ENCODE measurements around the gene TTC3.
"Not testable (repeated sequence)": the region's sequence is repeated elsewhere in the genome, so short reads cannot be mapped to it uniquely, and the experiment has no call there.

Gene TTC3

GRCh38 chr21:37072988-37073416 is at the start of gene TTC3, which contains the start of gene PIGP:
TTC3 (plus strand) TSS chr21:37073254; CDS start chr21:37087258, 14,004 bp downstream.
PIGP (minus strand) TSS chr21:37073071; CDS start chr21:37072515, 556 bp downstream.
- no peak for TF ChIP-seq CTCF (IDR thresholded peaks at IDR 0.05; ENCODE audit: insufficient read depth, low read depth, low read length, missing control alignments)
- peak within 1 kb of the TSS; percentile 100 for H3K4me3 ChIP-seq (ENCODE audit: low read depth, low read length)
- DNase-seq (ENCODE audit: low read depth): peak; percentile 97

GRCh38 chr21:37026499-37026898 is 46.6 kb upstream of the TTC3 start:
- no peak for TF ChIP-seq CTCF (IDR thresholded peaks at IDR 0.05; ENCODE audit: insufficient read depth, low read depth, low read length, missing control alignments)

GRCh38 chr21:37028570-37028969 is 44.5 kb upstream of the TTC3 start:
- no peak for TF ChIP-seq CTCF (IDR thresholded peaks at IDR 0.05; ENCODE audit: insufficient read depth, low read depth, low read length, missing control alignments)
- DNase-seq (ENCODE audit: low read depth): no peak
- no peak overlapping the region for H3K4me3 ChIP-seq (ENCODE audit: low read depth, low read length)

More at GRCh38 chr21:37026499-37026898, 46.6 kb upstream of the TTC3 start:
- no peak overlapping the region for H3K4me3 ChIP-seq (ENCODE audit: low read depth, low read length)
- DNase-seq (ENCODE audit: low read depth): no peak

- no peak for DNase-seq (ENCODE audit: low read depth)
- TF ChIP-seq CTCF (IDR thresholded peaks at IDR 0.05; ENCODE audit: insufficient read depth, low read depth, low read length, missing control alignments): no peak
- no peak overlapping the region for H3K4me3 ChIP-seq (ENCODE audit: low read depth, low read length)
Observed at GRCh38 chr21:37030864-37031263, 42.2 kb upstream of the TTC3 start.

- H3K4me3 ChIP-seq (ENCODE audit: low read depth, low read length): no peak overlapping the region
- no peak for TF ChIP-seq CTCF (IDR thresholded peaks at IDR 0.05; ENCODE audit: insufficient read depth, low read depth, low read length, missing control alignments)
- no peak for DNase-seq (ENCODE audit: low read depth)
Observed at GRCh38 chr21:37032293-37032692, 40.8 kb upstream of the TTC3 start.

GRCh38 chr21:37032877-37033471 is 40.1 kb upstream of the TTC3 start:
- DNase-seq (ENCODE audit: low read depth): no peak
- no peak for TF ChIP-seq CTCF (IDR thresholded peaks at IDR 0.05; ENCODE audit: insufficient read depth, low read depth, low read length, missing control alignments)
- no peak overlapping the region for H3K4me3 ChIP-seq (ENCODE audit: low read depth, low read length)

GRCh38 chr21:37034394-37034793 is 38.7 kb upstream of the TTC3 start:
- DNase-seq (ENCODE audit: low read depth); H3K4me3 ChIP-seq (ENCODE audit: low read depth, low read length): not testable (repeated sequence)

All from GM12865 (cell line).